ENCODE measurements around the gene CRY2.

The CRY2 gene

DNA sequence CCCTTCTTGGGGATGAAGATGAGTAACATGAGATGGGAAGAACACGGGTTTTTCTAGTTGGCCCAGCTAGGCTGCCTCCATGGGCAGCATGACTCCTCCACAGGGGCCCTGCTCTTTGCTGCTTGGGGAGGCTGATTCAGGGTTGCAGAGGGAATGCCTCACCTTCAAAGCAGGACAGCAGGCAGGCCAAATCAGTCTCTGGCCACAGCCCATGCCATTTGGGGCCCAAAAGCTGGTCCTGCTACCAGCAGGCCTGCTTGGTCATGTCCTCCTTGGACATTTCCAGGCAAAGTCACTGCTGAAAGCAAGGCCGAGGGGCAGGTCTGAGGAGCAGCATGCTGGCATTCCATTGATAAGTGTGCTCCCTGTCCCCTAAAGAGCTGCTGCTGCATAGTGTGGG lies 24.4 kb downstream of the CRY2 start:
- Histone ChIP-seq H3K4me1 (ENCODE audit: insufficient read depth, low read length) (peaks cover 7% of the 10 kb centered on the region), H3K9me3 (ENCODE audit: control insufficient read depth, insufficient read depth, low read length) (no peaks in the 10 kb centered on the region), H3K9ac (ENCODE audit: low read depth, low read length) (no peak overlapping the region), H3K36me3 (ENCODE audit: insufficient read depth, low read length) (peaks cover 8% of the 10 kb centered on the region)

DNA sequence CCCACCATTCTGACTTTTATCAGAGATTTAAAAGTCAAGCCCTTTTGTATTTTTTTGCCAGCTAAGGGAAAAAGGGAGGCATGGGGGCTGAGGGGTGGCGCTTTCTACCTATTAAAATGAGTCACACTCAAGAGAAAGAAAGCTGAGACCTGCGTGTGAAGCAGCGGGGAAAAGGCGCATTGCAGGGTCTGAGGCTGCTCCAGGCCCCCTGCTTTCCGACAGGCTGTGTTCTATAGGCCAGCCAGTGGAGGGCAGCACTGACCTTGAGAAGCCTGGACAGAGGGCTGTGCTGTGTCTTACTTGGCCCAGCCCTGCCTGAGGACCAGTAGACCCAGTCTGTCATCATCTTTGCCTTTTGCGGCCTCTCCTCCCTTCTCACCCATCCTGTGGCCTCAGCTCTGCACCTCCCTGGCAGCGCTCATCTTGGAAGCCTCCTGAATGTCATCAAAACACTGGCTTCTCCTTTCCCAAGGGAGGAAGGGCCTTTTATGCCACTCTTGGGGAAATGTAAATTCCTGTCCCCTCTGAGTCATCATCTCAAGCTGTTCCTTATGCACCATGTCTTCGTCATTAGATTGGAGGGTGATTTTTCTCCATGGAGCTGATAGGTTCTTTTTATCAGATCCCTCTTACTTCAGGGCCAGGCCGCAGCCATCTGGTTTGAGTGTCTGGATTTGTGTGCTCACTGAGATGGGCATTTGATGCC lies 25.5 kb downstream of the CRY2 start:
- Histone ChIP-seq H3K4me1 (ENCODE audit: insufficient read depth, low read length) (peaks cover 7% of the 10 kb centered on the region), H3K9me3 (ENCODE audit: control insufficient read depth, insufficient read depth, low read length) (no peaks in the 10 kb centered on the region), H3K36me3 (ENCODE audit: insufficient read depth, low read length) (peaks cover 8% of the 10 kb centered on the region), H3K9ac (ENCODE audit: low read depth, low read length) (no peak overlapping the region)

GRCh38 chr11:45876401-45876800 lies 29.1 kb downstream of the CRY2 start:
- Histone ChIP-seq H3K9me3 (ENCODE audit: control insufficient read depth, insufficient read depth, low read length) (no peaks in the 10 kb centered on the region), H3K9ac (ENCODE audit: low read depth, low read length) (no peak overlapping the region), H3K4me1 (ENCODE audit: insufficient read depth, low read length) (peaks cover 7% of the 10 kb centered on the region), H3K36me3 (ENCODE audit: insufficient read depth, low read length) (no peaks in the 10 kb centered on the region; the same call in none of the 2 replicates)

GRCh38 chr11:45877221-45877620 lies 29.9 kb downstream of the CRY2 start:
- Histone ChIP-seq H3K9ac (ENCODE audit: low read depth, low read length) (no peak overlapping the region), H3K9me3 (ENCODE audit: control insufficient read depth, insufficient read depth, low read length) (no peaks in the 10 kb centered on the region), H3K36me3 (ENCODE audit: insufficient read depth, low read length) (no peaks in the 10 kb centered on the region; the same call in none of the 2 replicates), H3K4me1 (ENCODE audit: insufficient read depth, low read length) (peaks cover 7% of the 10 kb centered on the region)

DNA sequence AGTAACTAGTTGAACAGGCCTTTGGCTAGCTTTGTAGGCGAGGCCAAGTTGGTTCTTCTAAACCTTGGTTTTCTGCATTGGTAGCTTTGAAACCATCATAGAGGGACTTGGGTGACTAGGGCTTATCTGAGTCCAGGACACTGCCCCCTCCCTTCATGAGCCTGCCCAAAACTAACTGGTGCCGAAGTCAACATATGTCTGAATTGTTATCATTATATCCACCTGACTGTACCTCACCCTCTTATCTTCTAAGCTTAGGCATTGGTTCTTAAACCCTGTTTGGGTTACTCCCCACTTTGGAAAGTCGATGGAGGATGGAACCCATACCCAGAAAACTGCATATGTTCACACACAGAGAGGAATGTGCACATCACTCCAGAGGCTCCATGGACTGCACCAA lies 30.6 kb downstream of the CRY2 start:
- Histone ChIP-seq H3K4me1 (ENCODE audit: insufficient read depth, low read length) (peaks cover 6% of the 10 kb centered on the region), H3K9me3 (ENCODE audit: control insufficient read depth, insufficient read depth, low read length) (no peaks in the 10 kb centered on the region), H3K36me3 (ENCODE audit: insufficient read depth, low read length) (no peaks in the 10 kb centered on the region; the same call in none of the 2 replicates)

GRCh38 chr11:45879803-45880686 lies 32.8 kb downstream of the CRY2 start:
- Histone ChIP-seq H3K4me1 (ENCODE audit: insufficient read depth, low read length) (no peaks in the 10 kb centered on the region; the same call in 1 of the 2 replicates), H3K9ac (ENCODE audit: low read depth, low read length) (no peak overlapping the region), H3K9me3 (ENCODE audit: control insufficient read depth, insufficient read depth, low read length) (no peaks in the 10 kb centered on the region), H3K36me3 (ENCODE audit: insufficient read depth, low read length) (no peaks in the 10 kb centered on the region; the same call in 1 of the 2 replicates)

More for the DNA sequence above, 30.6 kb downstream of the CRY2 start:
- H3K9ac ChIP-seq (ENCODE audit: low read depth, low read length): no peak overlapping the region

- no peak overlapping the region for H3K9ac ChIP-seq (ENCODE audit: low read depth, low read length)
- no peaks in the 10 kb centered on the region for H3K9me3 ChIP-seq (ENCODE audit: control insufficient read depth, insufficient read depth, low read length)
- H3K4me1 ChIP-seq (ENCODE audit: insufficient read depth, low read length): no peaks in the 10 kb centered on the region
- no peaks in the 10 kb centered on the region; the same call in 1 of the 2 replicates for H3K36me3 ChIP-seq (ENCODE audit: insufficient read depth, low read length)
These were observed 33.7 kb downstream of the CRY2 start for GRCh38 chr11:45880772-45881570.

GRCh38 chr11:45881708-45882368 lies 34.6 kb downstream of the CRY2 start:
- H3K9me3 ChIP-seq (ENCODE audit: control insufficient read depth, insufficient read depth, low read length): no peaks in the 10 kb centered on the region
- no peaks in the 10 kb centered on the region for H3K4me1 ChIP-seq (ENCODE audit: insufficient read depth, low read length)
- H3K9ac ChIP-seq (ENCODE audit: low read depth, low read length): no peak overlapping the region
- no peaks in the 10 kb centered on the region; the same call in 1 of the 2 replicates for H3K36me3 ChIP-seq (ENCODE audit: insufficient read depth, low read length)

DNA sequence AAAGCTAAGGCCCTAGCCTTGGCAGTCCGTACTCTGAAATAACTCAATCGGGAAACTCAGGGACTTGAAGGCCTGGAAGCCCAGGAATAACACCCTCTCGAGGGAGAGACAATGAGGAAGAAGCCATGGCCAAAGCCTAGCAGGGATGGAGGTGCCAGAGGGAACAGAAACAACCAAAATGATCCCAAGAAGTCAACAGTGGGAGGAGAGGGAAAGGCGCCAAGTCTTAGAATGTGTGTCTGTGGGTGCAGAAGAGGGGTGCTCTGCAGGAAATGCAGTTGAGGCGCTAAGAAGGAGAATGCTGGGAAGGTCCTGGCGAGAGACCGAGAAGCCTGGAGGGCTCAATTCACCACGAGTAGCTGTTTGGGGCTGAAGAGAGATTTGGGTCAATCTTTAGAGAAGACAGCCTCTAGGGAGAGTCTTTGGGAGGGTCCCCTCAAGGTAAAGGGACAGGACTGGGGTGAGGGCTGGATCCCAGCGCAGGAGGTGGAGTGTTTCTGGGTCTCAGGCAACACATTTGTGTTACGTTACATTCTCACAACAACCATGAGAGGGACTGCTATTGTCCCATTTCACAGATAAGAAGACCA lies 37.4 kb downstream of the CRY2 start:
- Histone ChIP-seq H3K36me3 (ENCODE audit: insufficient read depth, low read length) (no peaks in the 10 kb centered on the region; the same call in 1 of the 2 replicates), H3K4me1 (ENCODE audit: insufficient read depth, low read length) (no peaks in the 10 kb centered on the region), H3K9me3 (ENCODE audit: control insufficient read depth, insufficient read depth, low read length) (no peaks in the 10 kb centered on the region), H3K9ac (ENCODE audit: low read depth, low read length) (no peak overlapping the region)

- Histone ChIP-seq H3K9me3 (ENCODE audit: control insufficient read depth, insufficient read depth, low read length) (no peaks in the 10 kb centered on the region), H3K36me3 (ENCODE audit: insufficient read depth, low read length) (no peaks in the 10 kb centered on the region; the same call in 1 of the 2 replicates), H3K9ac (ENCODE audit: low read depth, low read length) (peak within 1 kb of the TSS; percentile 71), H3K4me1 (ENCODE audit: insufficient read depth, low read length) (no peaks in the 10 kb centered on the region)
These were observed 38.1 kb downstream of the CRY2 start, which contains the start of gene MAPK8IP1 for GRCh38 chr11:45885274-45885920. TSS of gene MAPK8IP1 (plus strand) at chr11:45885651. CDS start at chr11:45885821, 170 bp downstream.

GRCh38 chr11:45885921-45886721 lies 38.8 kb downstream of the CRY2 start:
- Histone ChIP-seq H3K4me1 (ENCODE audit: insufficient read depth, low read length) (no peaks in the 10 kb centered on the region), H3K9me3 (ENCODE audit: control insufficient read depth, insufficient read depth, low read length) (no peaks in the 10 kb centered on the region), H3K36me3 (ENCODE audit: insufficient read depth, low read length) (no peaks in the 10 kb centered on the region; the same call in 1 of the 2 replicates), H3K9ac (ENCODE audit: low read depth, low read length) (peak overlapping the region; percentile 71)

- Histone ChIP-seq H3K36me3 (ENCODE audit: insufficient read depth, low read length) (no peaks in the 10 kb centered on the region), H3K9ac (ENCODE audit: low read depth, low read length) (no peak overlapping the region), H3K9me3 (ENCODE audit: control insufficient read depth, insufficient read depth, low read length) (no peaks in the 10 kb centered on the region), H3K4me1 (ENCODE audit: insufficient read depth, low read length) (no peaks in the 10 kb centered on the region)
These were observed 39.7 kb downstream of the CRY2 start for GRCh38 chr11:45886816-45887520.
